Measurements from ENCODE around the gene ZSCAN30. TPM values are rescaled to one million over a fixed set of nuclear protein-coding genes. Genes with fewer than 3 reads are reported as not detected.

ZSCAN30 gene
- total and polyA plus RNA-seq, 11 donors: 6.2 to 18.1 (median 13.8) TPM

- Histone ChIP-seq H3K27ac (no peak overlapping the region), H3K4me1 (peaks cover 0 to 17% (median 10%) of the 10 kb centered on the region in 12 donors), H3K4me3 (no peak overlapping the region), H3K27me3 (no peaks in the 10 kb centered on the region), H3K36me3 (peaks cover 0 to 22% (median 20%) of the 10 kb centered on the region in 9 donors), H3K9me3 (no peaks in the 10 kb centered on the region)
- TF ChIP-seq, protein P1, sequence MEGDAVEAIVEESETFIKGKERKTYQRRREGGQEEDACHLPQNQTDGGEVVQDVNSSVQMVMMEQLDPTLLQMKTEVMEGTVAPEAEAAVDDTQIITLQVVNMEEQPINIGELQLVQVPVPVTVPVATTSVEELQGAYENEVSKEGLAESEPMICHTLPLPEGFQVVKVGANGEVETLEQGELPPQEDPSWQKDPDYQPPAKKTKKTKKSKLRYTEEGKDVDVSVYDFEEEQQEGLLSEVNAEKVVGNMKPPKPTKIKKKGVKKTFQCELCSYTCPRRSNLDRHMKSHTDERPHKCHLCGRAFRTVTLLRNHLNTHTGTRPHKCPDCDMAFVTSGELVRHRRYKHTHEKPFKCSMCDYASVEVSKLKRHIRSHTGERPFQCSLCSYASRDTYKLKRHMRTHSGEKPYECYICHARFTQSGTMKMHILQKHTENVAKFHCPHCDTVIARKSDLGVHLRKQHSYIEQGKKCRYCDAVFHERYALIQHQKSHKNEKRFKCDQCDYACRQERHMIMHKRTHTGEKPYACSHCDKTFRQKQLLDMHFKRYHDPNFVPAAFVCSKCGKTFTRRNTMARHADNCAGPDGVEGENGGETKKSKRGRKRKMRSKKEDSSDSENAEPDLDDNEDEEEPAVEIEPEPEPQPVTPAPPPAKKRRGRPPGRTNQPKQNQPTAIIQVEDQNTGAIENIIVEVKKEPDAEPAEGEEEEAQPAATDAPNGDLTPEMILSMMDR (IDR thresholded peaks at IDR 0.05): no peak
- TF ChIP-seq POLR2A (IDR thresholded peaks at IDR 0.05): no peak
- intact Hi-C loops (cut with DNase I): loop anchor here in 5 of 10 donors (5.0 to 10.0 kb wide), 4 partner anchors 53 to 275 kb away; partner anchors contain the start of gene ZSCAN30 (in 1 of the 5)
- no peak for ATAC-seq
- no peak for DNase-seq
- WGBS, 4 donors: 65 to 81% (median 78%) methylated on average over 1 of the region's 1 CpG
Measured at GRCh38 chr18:35239314-35239713, 50.7 kb downstream of the ZSCAN30 start.

DNA sequence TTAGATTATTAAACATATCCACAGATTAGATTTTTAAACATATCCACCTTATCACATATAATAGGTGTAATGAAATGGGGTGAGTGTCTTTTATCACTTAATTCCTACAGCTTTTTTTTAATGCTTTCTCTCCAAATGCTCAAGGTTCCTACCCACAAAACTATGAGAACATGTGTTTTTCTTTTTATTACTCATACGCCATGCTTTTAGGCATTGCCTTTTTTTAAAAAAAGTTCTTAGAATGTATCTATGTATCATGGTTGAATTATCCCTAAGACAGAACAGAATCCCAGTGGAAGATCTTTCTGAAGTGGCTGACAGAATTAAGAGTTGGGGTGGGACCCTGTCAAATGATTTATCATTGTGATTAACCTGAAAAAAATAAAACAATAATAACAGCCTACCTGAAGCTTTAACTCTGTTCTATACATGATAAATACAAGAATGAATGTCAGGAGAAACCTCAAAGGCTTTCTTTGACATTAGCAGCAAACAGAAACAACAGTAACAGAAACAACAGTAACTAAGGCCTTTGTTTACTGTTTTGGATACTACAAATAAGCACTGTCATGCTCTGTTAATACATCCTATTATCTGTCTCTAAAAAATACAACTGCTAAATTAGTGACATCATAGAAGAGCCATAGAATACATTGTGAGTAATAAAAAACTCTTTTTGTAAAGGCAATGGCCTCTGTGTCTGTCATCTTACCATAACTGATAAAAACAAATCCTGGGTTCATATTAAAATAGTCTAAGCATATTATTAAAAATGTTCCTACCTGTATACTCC lies 53.3 kb downstream of the ZSCAN30 start:
- no peak for DNase-seq
- 93 to 98% (median 95%) methylated on average over 1 of the region's 1 CpG for WGBS, 4 donors
- Histone ChIP-seq H3K27ac (no peak overlapping the region), H3K4me3 (no peak overlapping the region), H3K4me1 (peaks cover 0 to 8% (median 2%) of the 10 kb centered on the region in 12 donors), H3K36me3 (no peaks in the 10 kb centered on the region), H3K9me3 (no peaks in the 10 kb centered on the region), H3K27me3 (peaks cover 0 to 3% (median 0%) of the 10 kb centered on the region in 9 donors)
- TF ChIP-seq, protein P1 (IDR thresholded peaks at IDR 0.05): no peak
- no peak for TF ChIP-seq POLR2A (IDR thresholded peaks at IDR 0.05)
- intact Hi-C loops (cut with DNase I): loop anchor here in 5 of 10 donors (5.0 to 10.0 kb wide), 4 partner anchors 56 to 278 kb away; partner anchors contain the start of gene ZSCAN30 (in 1 of the 5)
- no peak for ATAC-seq

DNA sequence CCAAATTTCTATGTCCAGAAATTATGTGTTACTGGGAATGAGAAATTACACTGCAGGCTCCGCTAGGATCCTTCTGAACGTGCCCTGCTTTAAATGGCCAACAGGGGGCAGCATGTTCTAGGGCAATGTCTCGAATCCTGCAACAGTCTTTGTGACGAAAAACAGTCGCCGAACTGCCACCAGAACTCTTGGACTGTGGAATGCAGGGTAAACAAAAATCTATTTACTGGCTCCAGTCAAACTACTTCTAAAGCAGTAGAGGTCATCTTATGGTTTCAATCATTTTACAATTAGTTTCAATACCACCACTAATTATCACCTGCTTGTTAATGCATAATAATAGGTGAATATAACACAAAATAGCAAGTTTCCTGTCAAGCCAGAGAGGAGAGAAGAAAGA lies 59.0 kb downstream of the ZSCAN30 start:
- Histone ChIP-seq H3K4me1 (peaks cover 0 to 5% (median 0%) of the 10 kb centered on the region in 12 donors), H3K27me3 (peaks cover 0 to 3% (median 0%) of the 10 kb centered on the region in 9 donors), H3K27ac (no peak overlapping the region), H3K9me3 (no peaks in the 10 kb centered on the region), H3K36me3 (no peaks in the 10 kb centered on the region), H3K4me3 (peak overlapping the region in 8 of 12 donors; percentile 1 to 34 (median 20))
- WGBS, 4 donors: 0 to 1% (median 1%) methylated on average over 6 of the region's 6 CpGs
- ATAC-seq: peak; percentile 84 to 94 (median 92)
- peak; percentile 72 to 86 (median 81) for DNase-seq
- TF ChIP-seq, protein P1 (IDR thresholded peaks at IDR 0.05): peak; percentile 91 to 97 (median 96)
- TF ChIP-seq POLR2A (IDR thresholded peaks at IDR 0.05): no peak
- intact Hi-C loops (cut with DNase I): loop anchor here in 9 of 10 donors (1.0 to 10.0 kb wide), 7 partner anchors 124 to 284 kb away; no protein-coding TSS in a partner anchor

GRCh38 chr18:35227254-35227653 lies 62.8 kb downstream of the ZSCAN30 start:
- Histone ChIP-seq H3K4me3 (no peak overlapping the region), H3K27ac (no peak overlapping the region), H3K4me1 (peaks cover 0 to 5% (median 0%) of the 10 kb centered on the region in 12 donors), H3K9me3 (no peaks in the 10 kb centered on the region), H3K27me3 (peaks cover 0 to 3% (median 0%) of the 10 kb centered on the region in 9 donors), H3K36me3 (no peaks in the 10 kb centered on the region)
- DNase-seq (no peak), ATAC-seq (no peak)
- 65 to 78% (median 73%) methylated on average over 1 of the region's 1 CpG for WGBS, 4 donors
- TF ChIP-seq, protein P1 (IDR thresholded peaks at IDR 0.05): no peak
- TF ChIP-seq POLR2A (IDR thresholded peaks at IDR 0.05): no peak
- intact Hi-C loops (cut with DNase I): loop anchor here in 1 of 10 donors (10.0 kb wide), 1 partner anchor 212 kb away; no protein-coding TSS in a partner anchor

Data from heart left ventricle (tissue), 16 donors.